ENCODE data around the gene BRPF1.

Gene BRPF1

GRCh38 chr3:9736831-9737230 is 5.3 kb downstream of the BRPF1 start:
- no peak for DNase-seq (ENCODE audit: low spot score)

GRCh38 chr3:9739181-9739580 is 7.6 kb downstream of the BRPF1 start:
- no peak for DNase-seq (ENCODE audit: low spot score)

GRCh38 chr3:9742560-9742959 is 11.0 kb downstream of the BRPF1 start:
- DNase-seq (ENCODE audit: low spot score): no peak

GRCh38 chr3:9743548-9743947 is 12.0 kb downstream of the BRPF1 start:
- no peak for DNase-seq (ENCODE audit: low spot score)

- no peak for DNase-seq (ENCODE audit: low spot score)
These were observed 12.6 kb downstream of the BRPF1 start for GRCh38 chr3:9744162-9744561.

GRCh38 chr3:9745521-9745920 is 14.0 kb downstream of the BRPF1 start:
- DNase-seq (ENCODE audit: low spot score): no peak

- DNase-seq (ENCODE audit: low spot score): no peak
These were observed 14.8 kb downstream of the BRPF1 start for GRCh38 chr3:9746330-9746729.

- no peak for DNase-seq (ENCODE audit: low spot score)
These were observed 15.7 kb downstream of the BRPF1 start for GRCh38 chr3:9747267-9747666.

- no peak for DNase-seq (ENCODE audit: low spot score)
These were observed 16.5 kb downstream of the BRPF1 start for GRCh38 chr3:9748031-9748430.

GRCh38 chr3:9749296-9749644 is 17.7 kb downstream of the BRPF1 start:
- no peak for DNase-seq (ENCODE audit: low spot score)

GRCh38 chr3:9749645-9750555 is 18.4 kb downstream of the BRPF1 start, which contains the start of gene OGG1:
Gene OGG1 (plus strand): TSS chr3:9749952. CDS start chr3:9750287, 335 bp downstream.
- peak; percentile 97 for DNase-seq (ENCODE audit: low spot score)

GRCh38 chr3:9750556-9751411 is 19.2 kb downstream of the BRPF1 start:
- no peak for DNase-seq (ENCODE audit: low spot score)

GRCh38 chr3:9754678-9755077 is 23.1 kb downstream of the BRPF1 start:
- DNase-seq (ENCODE audit: low spot score): no peak

- no peak for DNase-seq (ENCODE audit: low spot score)
These were observed 25.9 kb downstream of the BRPF1 start for GRCh38 chr3:9757427-9757826.

GRCh38 chr3:9760779-9761505 is 29.4 kb downstream of the BRPF1 start:
- no peak for DNase-seq (ENCODE audit: low spot score)

- no peak for DNase-seq (ENCODE audit: low spot score)
These were observed 30.4 kb downstream of the BRPF1 start for GRCh38 chr3:9761919-9762318.

GRCh38 chr3:9762871-9763270 is 31.3 kb downstream of the BRPF1 start:
- no peak for DNase-seq (ENCODE audit: low spot score)

- no peak for DNase-seq (ENCODE audit: low spot score)
These were observed 34.3 kb downstream of the BRPF1 start for GRCh38 chr3:9765865-9766264.

- no peak for DNase-seq (ENCODE audit: low spot score)
These were observed 35.9 kb downstream of the BRPF1 start for GRCh38 chr3:9767418-9767817.

- DNase-seq (ENCODE audit: low spot score): no peak
These were observed 36.7 kb downstream of the BRPF1 start for GRCh38 chr3:9768141-9768775.

- no peak for DNase-seq (ENCODE audit: low spot score)
These were observed 37.5 kb downstream of the BRPF1 start for GRCh38 chr3:9769012-9769411.
